GM21737 (cell line): ENCODE data around the gene PDCD1LG2.
A peak's percentile ranks its signal among the peaks of the same experiment; 100 is the strongest.
"Not testable (repeated sequence)": the region's sequence is repeated elsewhere in the genome, so short reads cannot be mapped to it uniquely, and the experiment has no call there.

Experiments
- ATAC-seq: cut with Tn5 transposase; IDR thresholded peaks from one replicate; pipeline ENCODE4 v1.9.1; 2021; ENCODE audit warnings: mild to moderate bottlenecking, moderate library complexity; ENCODE audit not compliant: unreplicated experiment

Gene PDCD1LG2

DNA sequence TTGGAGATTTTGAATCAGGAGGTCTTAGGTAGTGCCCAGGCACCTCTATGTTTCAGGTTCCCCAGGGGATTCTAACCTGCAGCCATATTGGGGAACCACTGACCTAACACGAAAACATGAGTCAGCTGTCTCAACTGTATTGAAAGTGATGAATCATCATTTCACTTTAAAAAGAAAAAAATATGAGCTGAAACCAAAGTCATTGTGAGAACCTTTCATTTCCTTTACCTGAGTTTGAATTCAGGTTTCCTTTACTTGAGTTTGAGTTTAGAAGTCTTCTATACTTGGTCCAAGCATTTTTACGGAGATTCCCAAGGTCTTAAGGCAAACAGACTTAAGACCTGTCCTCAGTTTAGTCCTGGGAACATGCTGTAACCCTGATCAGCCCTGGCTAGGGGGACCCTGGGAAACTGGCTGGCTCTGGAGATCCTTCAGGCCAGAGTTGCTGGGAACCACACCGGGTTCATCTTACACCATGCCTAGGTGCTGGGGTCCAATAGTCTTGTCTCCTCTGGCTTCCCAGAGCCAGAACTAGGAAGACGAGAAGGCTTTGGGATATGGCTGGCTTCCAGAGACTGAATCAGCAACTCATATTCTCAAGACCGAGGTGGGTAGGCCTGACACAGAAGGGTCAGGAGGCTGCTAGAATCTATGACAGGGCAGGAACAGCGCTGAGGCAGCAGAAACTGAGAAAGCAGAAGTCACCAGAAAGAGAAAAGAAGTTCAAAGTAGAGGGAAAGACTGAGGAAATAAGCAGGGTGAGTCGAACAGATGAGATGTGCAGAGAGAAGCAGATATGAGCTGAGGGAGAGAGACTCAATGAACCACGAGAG, 16.4 kb upstream of the PDCD1LG2 start:
- ATAC-seq = peak; percentile 83

- ATAC-seq = not testable (repeated sequence)
Measured at GRCh38 chr9:5494765-5495164, 15.6 kb upstream of the PDCD1LG2 start.

- ATAC-seq = no peak
Measured at GRCh38 chr9:5499157-5499556, 11.2 kb upstream of the PDCD1LG2 start.

DNA sequence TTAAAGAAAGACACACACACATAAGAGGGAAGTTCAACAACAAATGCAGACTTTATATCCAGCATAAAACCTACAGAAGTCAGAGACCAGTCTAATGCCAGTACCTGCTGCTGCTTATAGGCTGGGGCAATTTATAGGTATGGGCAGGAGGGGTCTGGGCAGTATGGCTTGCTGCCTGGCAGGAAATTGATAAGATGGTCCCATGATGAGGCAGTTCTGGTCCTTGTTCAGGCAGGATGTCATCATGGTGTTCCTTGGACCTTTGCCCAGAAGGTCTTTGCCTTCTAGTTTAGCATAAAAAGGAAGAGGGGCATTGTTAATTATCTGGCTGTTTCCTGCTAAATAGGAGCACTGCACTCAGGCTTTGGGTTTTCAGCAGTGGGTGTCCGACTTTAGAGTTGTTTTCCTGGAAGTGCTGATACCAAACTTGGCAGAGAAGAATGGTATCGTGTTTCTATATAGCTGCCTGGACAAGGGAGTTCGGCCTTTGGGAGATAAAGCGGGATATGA, 10.4 kb upstream of the PDCD1LG2 start:
- no peak for ATAC-seq

DNA sequence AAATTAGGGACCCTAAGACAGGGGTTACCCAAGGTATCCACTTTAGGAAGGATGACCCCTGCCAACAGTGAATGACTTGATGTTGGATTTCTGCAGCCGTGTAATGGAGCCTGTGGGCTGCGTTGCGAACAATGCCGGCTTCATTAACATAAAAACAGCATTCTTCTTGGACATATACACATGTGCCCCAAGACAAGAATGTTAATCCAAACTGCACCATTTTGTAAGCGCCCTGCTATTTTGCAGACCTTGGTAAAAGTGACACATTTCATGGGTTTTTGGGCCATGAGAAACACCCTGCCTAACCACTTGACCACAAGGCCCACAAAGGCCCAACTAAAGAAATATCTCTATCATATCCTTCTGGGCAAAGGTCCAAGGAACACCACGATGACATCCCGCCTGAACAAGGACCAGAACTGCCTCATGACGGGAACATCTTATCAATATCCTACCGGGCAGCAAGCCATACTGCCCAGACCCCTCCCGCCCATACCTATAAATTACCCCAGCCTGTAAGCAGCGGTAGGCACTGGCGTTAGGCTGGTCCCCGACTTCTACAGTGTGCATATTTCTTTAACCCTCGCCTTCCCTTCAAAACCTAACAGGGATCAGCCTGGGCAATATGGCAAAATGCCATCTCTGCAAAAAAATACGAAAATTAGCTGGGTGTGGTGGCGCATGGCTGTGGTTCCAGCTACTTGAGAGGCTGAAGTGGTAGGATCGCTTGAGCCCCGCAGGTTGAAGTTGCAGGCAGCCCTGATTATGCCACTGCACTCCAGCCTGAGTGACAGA, 9.7 kb upstream of the PDCD1LG2 start:
- no peak for ATAC-seq

DNA sequence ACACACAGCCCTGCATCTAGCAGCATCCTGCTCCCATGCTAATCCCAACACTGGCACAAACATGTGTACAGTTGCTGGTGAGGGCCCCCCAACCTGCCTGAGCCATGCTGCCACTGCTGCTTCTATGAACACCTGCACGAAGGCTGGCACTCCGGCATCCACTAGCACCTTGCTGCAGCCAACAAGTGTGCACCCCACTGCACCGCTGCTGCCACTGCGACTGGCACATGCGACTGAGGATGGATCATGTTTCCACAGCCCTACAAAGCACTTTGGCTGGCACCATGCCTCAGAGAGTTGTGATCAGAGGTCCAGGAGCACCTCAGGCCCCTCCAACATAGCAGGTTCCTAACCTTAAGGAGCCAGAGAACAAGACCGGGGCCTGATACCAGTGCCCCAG, 7.8 kb upstream of the PDCD1LG2 start:
- ATAC-seq = no peak

- no peak for ATAC-seq
Measured at GRCh38 chr9:5509573-5509972, 758 bp upstream of the PDCD1LG2 start.

DNA sequence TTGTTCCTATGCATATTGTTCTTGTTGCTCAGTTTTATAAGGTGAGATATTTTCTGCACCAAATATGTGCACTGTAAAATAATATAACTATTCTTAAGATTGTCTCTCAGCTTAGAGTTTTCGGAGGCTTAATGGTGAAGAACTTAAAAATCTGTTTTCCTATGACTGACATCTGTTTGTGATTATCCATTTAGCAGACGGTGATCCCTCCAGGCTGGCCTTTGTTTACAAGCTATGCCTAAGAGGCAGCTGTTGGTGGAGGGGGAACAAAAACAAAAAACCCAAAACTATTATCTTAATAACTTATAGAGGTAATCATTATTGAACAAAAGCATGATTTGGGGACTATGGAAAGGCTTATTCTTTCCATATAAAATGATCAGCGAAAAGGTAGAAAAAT, 658 bp downstream of the PDCD1LG2 start:
- ATAC-seq = no peak

DNA sequence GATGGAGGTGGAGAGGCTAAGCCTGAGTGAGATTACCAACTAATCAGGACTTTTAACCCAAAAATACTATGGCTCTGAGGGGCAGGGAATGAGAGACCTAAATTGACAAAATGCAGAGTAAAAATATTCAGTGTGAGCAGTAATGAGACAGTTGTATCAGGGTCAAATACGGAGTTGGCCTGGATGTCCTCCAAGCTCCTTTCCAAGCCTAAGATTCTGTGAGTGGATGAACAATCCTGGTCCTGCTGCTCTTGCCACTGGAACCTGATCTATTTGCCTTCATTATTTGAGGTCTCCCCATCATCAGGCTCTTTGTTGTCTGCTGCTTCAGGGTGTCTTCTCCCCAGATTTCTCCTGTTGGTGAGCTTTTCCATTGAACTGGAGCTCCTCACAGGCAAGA, 1.1 kb downstream of the PDCD1LG2 start:
- ATAC-seq = no peak

DNA sequence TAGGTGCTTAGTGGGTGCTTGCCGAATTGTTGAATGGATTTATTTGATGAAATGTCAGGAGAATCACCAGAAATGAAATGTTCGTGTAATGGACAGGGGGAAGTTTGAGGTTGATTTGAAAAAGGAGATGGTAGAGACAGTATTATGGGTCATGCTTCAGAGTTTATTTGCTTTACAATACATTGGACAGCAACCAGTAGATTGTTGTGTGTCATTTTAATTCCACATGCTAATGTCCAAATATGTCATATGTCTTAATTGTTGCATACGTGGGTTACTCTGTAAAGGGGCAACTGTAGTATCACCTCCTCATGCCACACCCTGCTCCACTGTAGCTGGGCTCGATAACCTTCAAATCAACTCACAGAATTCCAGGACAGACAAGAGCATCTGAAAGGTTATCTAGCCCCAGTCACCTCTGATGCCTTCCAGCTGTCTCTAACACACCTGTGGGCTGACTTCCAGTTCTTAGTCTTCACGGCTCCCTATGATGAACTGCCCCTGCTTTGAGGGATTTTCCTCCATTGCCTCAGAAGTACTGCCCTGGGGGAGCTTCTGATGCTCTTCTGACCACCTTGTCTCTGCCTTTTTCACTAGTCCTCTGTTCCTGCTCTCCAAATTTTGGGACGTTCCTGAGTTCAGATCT, 1.7 kb downstream of the PDCD1LG2 start:
- no peak for ATAC-seq

DNA sequence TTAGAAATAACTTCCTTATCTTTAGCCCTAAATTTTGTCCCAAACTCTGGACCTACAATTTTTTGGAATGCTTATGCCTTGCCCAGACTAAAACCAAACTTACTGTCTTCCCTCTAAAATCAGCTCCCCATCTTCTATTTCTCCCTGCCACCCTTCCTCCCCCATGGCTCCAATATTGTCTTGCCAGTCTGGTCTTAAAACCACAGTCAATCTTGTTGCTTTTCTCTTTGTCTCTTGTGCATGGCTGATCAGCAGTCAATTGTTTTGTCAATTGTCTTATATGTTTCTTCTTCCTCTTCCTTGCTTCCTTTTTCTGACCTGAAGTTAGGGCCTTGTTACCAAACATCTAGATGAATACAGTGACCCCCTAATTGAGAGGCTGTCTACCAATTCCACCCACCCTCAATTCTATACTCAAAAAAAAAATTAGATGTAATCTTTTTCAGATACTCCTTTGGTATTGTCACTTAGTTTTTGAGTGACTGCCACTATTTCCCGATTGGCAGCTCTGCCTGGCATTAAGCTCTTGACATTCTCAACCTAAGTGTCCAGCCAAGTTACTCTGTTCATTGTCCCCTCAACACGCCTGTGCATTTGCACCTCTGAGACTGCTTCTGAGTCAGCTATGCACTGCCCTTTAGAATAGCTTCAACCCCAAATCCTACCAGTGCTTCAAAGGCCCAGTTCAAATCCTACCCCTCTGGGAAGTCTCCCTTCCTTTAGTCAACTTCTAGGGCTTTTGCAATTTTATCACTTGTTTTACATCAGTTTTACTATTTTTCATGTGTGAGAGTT, 2.5 kb downstream of the PDCD1LG2 start:
- no peak for ATAC-seq

GRCh38 chr9:5513966-5514616, 3.8 kb downstream of the PDCD1LG2 start:
- no peak for ATAC-seq

DNA sequence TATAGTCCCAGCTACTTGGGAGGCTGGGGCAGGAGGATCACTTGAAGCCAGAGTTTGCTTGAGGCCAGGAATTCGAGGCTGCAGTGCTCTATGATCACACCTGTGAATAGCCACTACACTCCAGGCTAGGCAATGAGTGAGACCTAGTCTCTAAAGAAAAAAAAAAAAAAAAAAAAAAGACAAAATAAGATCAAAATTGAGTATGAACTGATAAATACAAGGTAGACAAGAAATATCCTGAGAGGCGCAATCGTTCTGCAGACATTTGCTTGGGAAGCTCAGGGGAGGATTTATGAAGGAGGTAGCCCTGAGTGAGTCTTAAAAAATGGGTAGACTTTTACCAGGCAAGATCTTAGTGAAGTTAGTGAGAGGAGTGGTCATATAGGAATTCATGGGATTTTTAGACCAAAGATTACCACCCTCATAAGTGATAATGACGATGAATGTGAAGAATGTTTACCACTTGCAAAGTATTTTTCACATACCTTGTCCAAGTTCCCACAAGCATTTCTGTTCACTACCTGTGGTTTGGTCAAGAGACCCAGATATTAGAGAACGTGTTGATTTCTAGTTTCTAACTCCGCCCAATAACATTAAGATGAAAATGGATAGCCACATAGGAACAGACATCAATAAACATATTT, 4.4 kb downstream of the PDCD1LG2 start:
- no peak for ATAC-seq

DNA sequence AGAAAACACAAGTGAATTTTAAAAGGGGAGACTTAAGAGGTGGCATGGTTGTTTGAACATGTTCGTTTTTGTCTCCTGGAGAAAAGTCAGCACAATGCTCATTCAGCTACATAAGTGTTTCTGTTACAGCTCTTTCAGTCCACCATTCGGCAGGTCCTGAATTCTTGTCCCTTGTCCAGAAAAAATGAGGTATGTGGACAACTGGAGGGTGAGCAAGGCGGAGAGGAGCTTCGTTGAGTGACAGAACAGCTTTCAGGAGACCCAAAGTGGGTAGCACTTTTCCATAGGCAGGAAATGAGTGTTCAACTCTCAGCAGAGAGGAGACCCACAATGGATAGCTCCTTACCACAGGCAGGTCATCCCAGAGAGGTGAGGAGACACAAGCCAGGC, 4.9 kb downstream of the PDCD1LG2 start:
- no peak for ATAC-seq

- ATAC-seq = no peak
Measured at GRCh38 chr9:5516453-5517220, 6.3 kb downstream of the PDCD1LG2 start.

GRCh38 chr9:5518171-5518936, 8.0 kb downstream of the PDCD1LG2 start:
- no peak for ATAC-seq

GRCh38 chr9:5518937-5519319, 8.6 kb downstream of the PDCD1LG2 start:
- ATAC-seq = no peak

GRCh38 chr9:5524090-5524489, 13.8 kb downstream of the PDCD1LG2 start:
- ATAC-seq = no peak
